Lung (tissue), 12 donors: ENCODE results near the gene CHRNB4. TPM values are rescaled to one million over a fixed set of nuclear protein-coding genes. Genes with fewer than 3 reads are reported as not detected.
A peak's percentile ranks its signal among the peaks of the same experiment; 100 is the strongest.
"Not testable (repeated sequence)": the region's sequence is repeated elsewhere in the genome, so short reads cannot be mapped to it uniquely, and the experiment has no call there.

Experiments used
- ATAC-seq: fragments of 200-7000 bp; cut with Tn5 transposase; one replicate; pipeline ENCODE4 v1.9.1; 2020; ENCODE audit warnings: moderate number of reproducible peaks; ENCODE audit not compliant: insufficient read depth, low FRiP score
- DNase-seq, 3 donors: peaks; one replicate each; pipeline ENCODE4 v3.0.0-alpha.2; 2013 to 2017
- H3K27ac ChIP-seq, 2 donors: one replicate each; pipeline ENCODE4 v1.5.1; 2013; ENCODE audit warnings: mild to moderate bottlenecking in 2 of 2, moderate library complexity in 2 of 2, control low read depth in 1 of 2, inconsistent platforms in 1 of 2, low read depth in 1 of 2, low read length in 1 of 2
- H3K27me3 ChIP-seq, 3 donors: one replicate each; pipeline ENCODE4 v1.5.1; 2013; ENCODE audit warnings: low read length in 2 of 3; ENCODE audit not compliant: control insufficient read depth in 3 of 3, insufficient read depth in 3 of 3
- H3K36me3 ChIP-seq, 4 donors: one replicate each; pipeline ENCODE4 v1.5.1; 2013; ENCODE audit warnings: low read length in 4 of 4, mild to moderate bottlenecking in 1 of 4, moderate library complexity in 1 of 4; ENCODE audit not compliant: control insufficient read depth in 4 of 4, insufficient read depth in 4 of 4
- H3K4me1 ChIP-seq, 5 donors: one replicate each; pipeline ENCODE4 v1.5.1; 2013; ENCODE audit warnings: low read length in 5 of 5, mild to moderate bottlenecking in 2 of 5, moderate library complexity in 1 of 5; ENCODE audit not compliant: control insufficient read depth in 5 of 5, insufficient read depth in 5 of 5
- H3K4me3 ChIP-seq: one replicate; pipeline ENCODE4 v1.5.1; 2013; ENCODE audit warnings: mild to moderate bottlenecking, control low read depth, moderate library complexity
- H3K9ac ChIP-seq, 2 donors: one replicate each; pipeline ENCODE4 v1.5.1; 2013; ENCODE audit warnings: low read length in 2 of 2, control low read depth in 1 of 2; ENCODE audit not compliant: insufficient read depth in 1 of 2
- H3K9me3 ChIP-seq, 4 donors: one replicate each; pipeline ENCODE4 v1.5.1; 2013; ENCODE audit warnings: low read length in 3 of 4, mild to moderate bottlenecking in 1 of 4, moderate library complexity in 1 of 4; ENCODE audit not compliant: control insufficient read depth in 4 of 4, insufficient read depth in 3 of 4
- WGBS, 2 donors: extraction: QIAGEN DNeasy Blood & Tissue Kit; methylation state at CpG; one replicate each; pipeline ENCODE4 v1.1.7; 2013; 5-methylcytosine and 5-hydroxymethylcytosine counted together
- polyA plus RNA-seq, 2 donors: library from polyadenylated mRNA; stranded (reverse); fragments of 200-250 nt; gene quantifications; one replicate each; pipeline ENCODE4 v1.2.1, GENCODE V29; 2013
- total RNA-seq, 2 donors: library from RNA; depleted of rRNA in 1 of 2; stranded (reverse); fragments of >200 nt in 1 of 2; gene quantifications; one replicate each; pipeline ENCODE4 v1.2.1, GENCODE V29; 2014 to 2021
- TF ChIP-seq, protein P1 (sequence below): IDR thresholded peaks from 2 replicates; pipeline ENCODE4 v1.5.1; 2012; ENCODE audit warnings: mild to moderate bottlenecking; ENCODE audit errors: control extremely low read depth, extremely low read depth
- donor health status: control.
- donor health status: control.
- donor health status: Bipolar disorder and iron deficiency.
- donor health status: healthy.
- donor health status: DM: yes; HTN: yes; CAD: no.

Gene CHRNB4
- total and polyA plus RNA-seq, 4 donors: 0.05 TPM; not detected in 3

DNA sequence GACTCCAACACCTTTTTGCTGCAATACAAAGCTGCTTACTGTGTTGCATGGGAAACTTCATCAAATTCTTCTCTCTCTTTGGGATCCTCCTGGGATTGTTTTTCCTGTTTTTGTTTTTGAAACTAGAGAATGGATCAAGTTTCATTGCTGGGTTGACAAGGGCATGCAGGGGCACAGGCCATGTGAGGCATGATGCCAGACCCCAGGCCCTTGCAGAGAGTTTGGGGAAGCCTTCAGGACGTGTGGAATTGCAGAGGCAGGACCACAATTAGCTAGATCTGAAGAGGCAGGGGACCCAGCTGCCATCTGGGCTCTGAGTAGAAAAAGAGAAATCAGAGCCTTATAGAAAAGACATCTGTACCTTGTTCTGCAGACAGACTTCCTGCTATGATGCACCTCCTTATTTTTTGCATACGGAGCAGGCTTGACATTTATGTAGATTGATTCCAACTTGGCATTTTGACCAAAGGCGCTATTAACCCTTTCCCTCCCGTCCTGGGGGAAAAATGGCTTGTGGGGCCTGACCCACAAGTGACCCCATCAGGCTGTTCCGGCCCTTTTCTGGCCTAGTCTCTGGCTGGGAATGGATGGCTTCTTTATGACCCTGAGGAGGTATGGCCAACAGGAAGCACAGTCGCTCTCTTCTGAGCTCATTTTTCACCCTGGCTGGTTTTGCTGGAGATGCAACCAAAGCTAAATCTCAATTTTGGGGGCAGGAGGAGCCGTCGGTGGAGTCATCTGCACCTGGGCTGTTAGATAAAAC is 44.3 kb upstream of the CHRNB4 start:
- no peak overlapping the region for H3K4me3 ChIP-seq
- H3K9ac ChIP-seq: peak overlapping the region in 1 of 2 donors; percentile 38
- no peaks in the 10 kb centered on the region for H3K9me3 ChIP-seq
- WGBS, 2 donors: 34% methylated on average over 8 of the region's 8 CpGs
- no peaks in the 10 kb centered on the region for H3K36me3 ChIP-seq
- peaks cover 0 to 38% (median 11%) of the 10 kb centered on the region in 5 donors for H3K4me1 ChIP-seq
- TF ChIP-seq, protein P1, sequence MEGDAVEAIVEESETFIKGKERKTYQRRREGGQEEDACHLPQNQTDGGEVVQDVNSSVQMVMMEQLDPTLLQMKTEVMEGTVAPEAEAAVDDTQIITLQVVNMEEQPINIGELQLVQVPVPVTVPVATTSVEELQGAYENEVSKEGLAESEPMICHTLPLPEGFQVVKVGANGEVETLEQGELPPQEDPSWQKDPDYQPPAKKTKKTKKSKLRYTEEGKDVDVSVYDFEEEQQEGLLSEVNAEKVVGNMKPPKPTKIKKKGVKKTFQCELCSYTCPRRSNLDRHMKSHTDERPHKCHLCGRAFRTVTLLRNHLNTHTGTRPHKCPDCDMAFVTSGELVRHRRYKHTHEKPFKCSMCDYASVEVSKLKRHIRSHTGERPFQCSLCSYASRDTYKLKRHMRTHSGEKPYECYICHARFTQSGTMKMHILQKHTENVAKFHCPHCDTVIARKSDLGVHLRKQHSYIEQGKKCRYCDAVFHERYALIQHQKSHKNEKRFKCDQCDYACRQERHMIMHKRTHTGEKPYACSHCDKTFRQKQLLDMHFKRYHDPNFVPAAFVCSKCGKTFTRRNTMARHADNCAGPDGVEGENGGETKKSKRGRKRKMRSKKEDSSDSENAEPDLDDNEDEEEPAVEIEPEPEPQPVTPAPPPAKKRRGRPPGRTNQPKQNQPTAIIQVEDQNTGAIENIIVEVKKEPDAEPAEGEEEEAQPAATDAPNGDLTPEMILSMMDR: no peak
- H3K27ac ChIP-seq: no peak overlapping the region
- ATAC-seq: no peak
- no peaks in the 10 kb centered on the region for H3K27me3 ChIP-seq
- peak; percentile 29 to 61 (median 44) for DNase-seq

DNA sequence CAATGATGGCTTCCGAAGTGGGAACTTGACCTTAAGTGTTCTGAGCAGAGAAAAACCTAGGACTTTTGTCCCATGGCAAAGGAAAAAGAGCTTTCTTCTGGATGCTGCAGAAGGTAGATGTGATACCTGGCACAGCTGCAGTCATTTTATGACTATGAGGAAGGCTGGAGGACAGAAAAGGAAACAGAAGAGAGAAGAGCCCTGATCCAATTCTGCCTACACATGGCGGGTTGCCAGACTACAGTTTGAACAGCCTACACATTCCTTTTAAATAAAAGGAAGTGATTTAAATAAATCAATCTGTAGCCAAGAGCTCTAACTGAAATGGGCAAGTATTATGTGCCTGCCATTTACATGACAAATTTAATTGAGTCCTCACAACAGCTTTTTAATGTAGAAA is 43.6 kb upstream of the CHRNB4 start:
- ATAC-seq (no peak), DNase-seq (peak in 2 of 3 donors; percentile 30)
- WGBS, 2 donors: 84 to 86% methylated on average over 2 of the region's 2 CpGs
- Histone ChIP-seq H3K4me3 (no peak overlapping the region), H3K4me1 (peaks cover 0 to 38% (median 11%) of the 10 kb centered on the region in 5 donors), H3K27me3 (no peaks in the 10 kb centered on the region), H3K36me3 (no peaks in the 10 kb centered on the region), H3K9me3 (no peaks in the 10 kb centered on the region), H3K27ac (no peak overlapping the region), H3K9ac (no peak overlapping the region)
- TF ChIP-seq, protein P1: no peak

DNA sequence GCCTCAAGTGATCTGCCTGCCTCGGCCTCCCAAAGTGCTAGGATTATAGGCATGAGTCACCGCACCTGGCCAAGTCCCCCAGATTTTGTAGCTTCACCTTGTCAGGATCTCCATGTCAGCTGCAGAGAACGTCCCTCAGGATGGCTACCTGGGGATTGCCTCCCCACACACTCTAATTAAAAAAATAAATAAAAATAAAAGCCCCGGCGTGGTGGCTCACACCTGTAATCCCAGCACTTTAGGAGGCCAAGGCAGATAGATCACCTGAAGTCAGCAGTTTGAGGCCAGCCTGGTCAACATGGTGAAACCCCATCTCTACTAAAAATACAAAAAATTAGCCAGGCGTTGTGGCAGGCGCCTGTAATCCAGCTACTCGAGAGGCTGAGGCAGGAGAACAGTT is 42.6 kb upstream of the CHRNB4 start:
- WGBS, 2 donors: 95 to 98% methylated on average over 8 of the region's 8 CpGs
- not testable (repeated sequence) for DNase-seq, ATAC-seq

DNA sequence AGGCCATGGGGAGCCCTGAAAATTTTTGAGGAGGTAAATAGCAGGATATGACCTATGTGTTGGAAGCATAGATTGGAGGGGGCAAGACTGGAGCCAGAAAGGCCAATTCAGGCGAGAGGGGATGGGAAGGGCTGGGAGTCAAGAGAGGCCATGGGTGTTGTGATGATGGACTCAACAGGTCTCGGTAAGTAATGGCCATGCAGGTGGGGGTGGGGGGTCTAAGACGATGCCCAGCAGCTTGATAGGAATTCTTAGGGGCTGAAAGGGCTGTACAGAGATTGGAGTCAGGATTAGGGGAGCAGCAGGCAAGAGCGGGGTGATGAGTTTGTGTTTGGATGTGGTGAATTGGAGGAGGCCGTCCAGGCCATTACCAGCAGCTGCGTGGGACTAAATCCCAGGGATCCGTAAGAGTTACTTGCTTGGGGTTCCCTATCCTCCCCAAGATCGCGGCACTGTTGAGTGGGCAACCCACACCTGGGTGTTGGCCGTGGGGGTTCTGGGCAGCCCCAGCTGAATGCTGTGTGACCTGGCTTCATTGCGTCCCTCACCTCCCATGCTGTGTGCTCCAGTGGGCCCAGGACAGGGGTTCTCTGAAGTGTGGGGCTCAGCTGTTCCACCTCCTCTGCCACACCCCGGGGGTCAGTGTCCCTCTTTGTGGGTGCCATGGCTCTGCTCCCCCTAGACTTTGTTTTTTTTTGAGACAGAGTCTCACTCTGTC is 41.8 kb upstream of the CHRNB4 start:
- peaks cover 0 to 1% (median 0%) of the 10 kb centered on the region in 4 donors for H3K9me3 ChIP-seq
- ATAC-seq (no peak), DNase-seq (no peak)
- H3K4me1 ChIP-seq: peaks cover 0 to 32% (median 11%) of the 10 kb centered on the region in 5 donors
- no peaks in the 10 kb centered on the region for H3K27me3 ChIP-seq
- TF ChIP-seq, protein P1: no peak
- H3K4me3 ChIP-seq: no peak overlapping the region
- 95% methylated on average over 11 to 12 of the region's 12 CpGs for WGBS, 2 donors
- no peak overlapping the region for H3K27ac ChIP-seq
- H3K36me3 ChIP-seq: no peaks in the 10 kb centered on the region
- H3K9ac ChIP-seq: no peak overlapping the region

More for the DNA sequence above, 42.6 kb upstream of the CHRNB4 start:
- H3K27me3 ChIP-seq, H3K36me3 ChIP-seq, H3K27ac ChIP-seq, H3K9ac ChIP-seq, H3K4me3 ChIP-seq, H3K9me3 ChIP-seq: not testable (repeated sequence)
- H3K4me1 ChIP-seq: peaks cover 0 to 38% (median 11%) of the 10 kb centered on the region in 5 donors
